ENCODE data around the gene MOSMO.

Gene MOSMO

GRCh38 chr16:22014271-22014873, 6.5 kb downstream of the MOSMO start:
- TF ChIP-seq CTCF (IDR thresholded peaks at IDR 0.05) = no peak

- TF ChIP-seq CTCF (IDR thresholded peaks at IDR 0.05) = no peak
Observed at GRCh38 chr16:22016927-22017326, 9.0 kb downstream of the MOSMO start.

GRCh38 chr16:22018559-22018958, 10.6 kb downstream of the MOSMO start:
- no peak for TF ChIP-seq CTCF (IDR thresholded peaks at IDR 0.05)

GRCh38 chr16:22022151-22022550, 14.2 kb downstream of the MOSMO start:
- no peak for TF ChIP-seq CTCF (IDR thresholded peaks at IDR 0.05)

- TF ChIP-seq CTCF (IDR thresholded peaks at IDR 0.05) = no peak
Observed at GRCh38 chr16:22023505-22023904, 15.6 kb downstream of the MOSMO start.

- TF ChIP-seq CTCF (IDR thresholded peaks at IDR 0.05) = no peak
Observed at GRCh38 chr16:22027633-22028032, 19.7 kb downstream of the MOSMO start.

GRCh38 chr16:22029632-22030031, 21.7 kb downstream of the MOSMO start:
- TF ChIP-seq CTCF (IDR thresholded peaks at IDR 0.05) = no peak
